GM12878 (cell line): ENCODE measurements around the gene APLP2. TPM values are rescaled to one million over a fixed set of nuclear protein-coding genes. Genes with fewer than 3 reads are reported as not detected.

Experiments
- ATAC-seq: fragments of 200-7000 bp; cut with Tn5 transposase; 3 replicates; pipeline ENCODE4 v1.9.1; 2020; ENCODE audit warnings: mild to moderate bottlenecking, moderate library complexity
- Bru-seq: library from RNA; stranded (reverse); fragments of 400-500 nt; gene quantifications from one replicate; lab custom pipeline; 2021; lab: Mats Ljungman, UMichigan
- BruChase-seq, 2 experiments: library from RNA; stranded (reverse); fragments of 400-500 nt; gene quantifications; one replicate each; lab custom pipeline; 2021; lab: Mats Ljungman, UMichigan
- BruUV-seq: library from RNA; stranded (reverse); fragments of 400-500 nt; replicated peaks from 2 replicates; lab custom pipeline; 2021; lab: Mats Ljungman, UMichigan
- CTCF ChIA-PET: fragments of 300-600 bp; sonication (Branson Sonifier 250); formaldehyde crosslinking; extraction: SDS; loops from one replicate; lab custom pipeline; 2021; ENCODE audit warnings: inconsistent platforms; lab: Yijun Ruan, JAX
- POLR2A ChIA-PET: fragments of 350-600 bp; formaldehyde crosslinking; extraction: SDS; loops from one replicate; lab custom pipeline; 2021; ENCODE audit warnings: inconsistent platforms; lab: Charles Lee
- RAD21 ChIA-PET: fragments of 300-600 bp; sonication (Branson Sonifier 250); formaldehyde crosslinking; loops from one replicate; lab custom pipeline; 2023; ENCODE audit warnings: antibody characterized with exemption; ENCODE audit not compliant: unreplicated experiment; lab: Charles Lee
- SMC1A ChIA-PET: fragments of 300-600 bp; sonication (Branson Sonifier 250); formaldehyde crosslinking; loops from one replicate; lab custom pipeline; 2023; ENCODE audit not compliant: unreplicated experiment, uncharacterized antibody; lab: Charles Lee
- DNase-seq: peaks from one replicate; pipeline ENCODE4 v3.0.0-alpha.2; 2011; ENCODE audit warnings: low read depth, low spot score
- FAIRE-seq: peaks from 3 replicates; lab custom pipeline; 2011; peaks lifted over from hg19 to GRCh38; lab: Jason Lieb, UNC
- H2AFZ ChIP-seq: 2 replicates; pipeline ENCODE4 v1.6.0; 2011; ENCODE audit warnings: low read depth, low read length, control low read depth; ENCODE audit not compliant: control insufficient read depth
- H3K27ac ChIP-seq: 2 replicates; pipeline ENCODE4 v1.5.1; 2011; ENCODE audit warnings: control low read depth; ENCODE audit not compliant: control insufficient read depth, insufficient read depth
- H3K27me3 ChIP-seq, 2 experiments: replicated peaks in 1 of 2; 2 replicates each; pipeline versions ENCODE4 v1.6.0 to v1.6.1; 2011; ENCODE audit warnings: low read length in 1 of 2; ENCODE audit not compliant: control insufficient read depth in 2 of 2, insufficient read depth in 2 of 2
- H3K36me3 ChIP-seq, 2 experiments: 2 replicates each; pipeline ENCODE4 v1.5.1; 2011; ENCODE audit warnings: low read length in 1 of 2; ENCODE audit not compliant: control insufficient read depth in 2 of 2, insufficient read depth in 2 of 2
- H3K4me1 ChIP-seq: 2 replicates; pipeline ENCODE4 v1.6.1; 2011; ENCODE audit warnings: mild to moderate bottlenecking, low read length, moderate library complexity, mixed read lengths; ENCODE audit not compliant: control insufficient read depth, insufficient read depth
- H3K4me2 ChIP-seq: 2 replicates; pipeline ENCODE4 v1.6.0; 2011; ENCODE audit warnings: control low read depth; ENCODE audit not compliant: control insufficient read depth, insufficient read depth
- H3K4me3 ChIP-seq: fragments of 200-600 bp; sonication (generic); 2 replicates; pipeline ENCODE4 v1.5.1; 2016
- H3K79me2 ChIP-seq: 2 replicates; pipeline ENCODE4 v1.6.0; 2011; ENCODE audit warnings: low read length; ENCODE audit not compliant: control insufficient read depth, insufficient read depth
- H3K9ac ChIP-seq: 2 replicates; pipeline ENCODE4 v1.8.0; 2011; ENCODE audit warnings: low read length, control low read depth, mixed read lengths; ENCODE audit not compliant: control insufficient read depth, insufficient read depth
- H3K9me3 ChIP-seq: replicated peaks from 3 replicates; pipeline ENCODE4 v1.5.1; 2011; ENCODE audit warnings: mild to moderate bottlenecking, low read length; ENCODE audit not compliant: control insufficient read depth, insufficient read depth
- H4K20me1 ChIP-seq: 2 replicates; pipeline ENCODE4 v1.6.0; 2011; ENCODE audit not compliant: control insufficient read depth, insufficient read depth
- BACH1 ChIP-seq: fragments of 450-650 bp; IDR thresholded peaks from 2 replicates; pipeline ENCODE4 v1.6.1; 2017; ENCODE audit warnings: mild to moderate bottlenecking, borderline replicate concordance
- EP300 ChIP-seq, 2 experiments: fragments of 150-350 bp in 1 of 2; IDR thresholded peaks; 2 replicates each; pipeline ENCODE4 v1.6.1; 2011 to 2012; ENCODE audit warnings: low read depth in 2 of 2, low read length in 2 of 2, borderline replicate concordance in 1 of 2, improper control_type of control experiment in 1 of 2, inconsistent platforms in 1 of 2; ENCODE audit not compliant: control insufficient read depth in 1 of 2
- FOS ChIP-seq: IDR thresholded peaks from 3 replicates; pipeline ENCODE4 v1.6.1; 2011; ENCODE audit warnings: borderline replicate concordance; ENCODE audit not compliant: insufficient read length; ENCODE audit errors: extremely low read depth
- HDAC6 ChIP-seq: fragments of 200-600 bp; sonication (generic); IDR thresholded peaks from one replicate; pipeline ENCODE4 v1.8.0; 2017; ENCODE audit warnings: antibody characterized with exemption; ENCODE audit not compliant: unreplicated experiment
- HDGF ChIP-seq: fragments of 450-650 bp; IDR thresholded peaks from 2 replicates; pipeline ENCODE4 v1.6.1; 2016; ENCODE audit warnings: antibody characterized with exemption
- NBN ChIP-seq: fragments of 450-650 bp; IDR thresholded peaks from 2 replicates; pipeline ENCODE4 v1.6.1; 2016
- NFYA ChIP-seq: IDR thresholded peaks from 2 replicates; pipeline ENCODE4 v1.6.1; 2011; ENCODE audit warnings: low read depth, mild to moderate bottlenecking, low read length, improper control_type of control experiment, borderline replicate concordance
- POLR2A ChIP-seq: IDR thresholded peaks from 2 replicates; pipeline ENCODE4 v1.6.1; 2011; ENCODE audit warnings: low read depth, mild to moderate bottlenecking, low read length
- POLR2AphosphoS5 ChIP-seq: IDR thresholded peaks from 2 replicates; pipeline ENCODE4 v1.6.1; 2011; ENCODE audit warnings: mild to moderate bottlenecking, low read length, inconsistent platforms
- RAD21 ChIP-seq: IDR thresholded peaks from 2 replicates; pipeline ENCODE4 v1.6.1; 2011; ENCODE audit warnings: mild to moderate bottlenecking, low read depth, low read length, moderate library complexity; ENCODE audit not compliant: insufficient read depth
- RAD51 ChIP-seq: fragments of 450-650 bp; IDR thresholded peaks from 2 replicates; pipeline ENCODE4 v1.6.1; 2016; ENCODE audit warnings: moderate library complexity, mild to moderate bottlenecking, inconsistent platforms
- RELA ChIP-seq: fragments of 450-650 bp; IDR thresholded peaks from 2 replicates; pipeline ENCODE4 v1.8.0; 2014; ENCODE audit warnings: borderline replicate concordance; ENCODE audit not compliant: partially characterized antibody
- REST ChIP-seq: IDR thresholded peaks from 2 replicates; pipeline ENCODE4 v1.6.1; 2012; ENCODE audit warnings: mild to moderate bottlenecking, low read depth, low read length
- SP1 ChIP-seq: IDR thresholded peaks from one replicate; pipeline ENCODE4 v1.6.1; 2011; ENCODE audit warnings: low read depth, low read length
- ZNF207 ChIP-seq: fragments of 450-650 bp; IDR thresholded peaks from 2 replicates; pipeline ENCODE4 v1.6.1; 2014; ENCODE audit warnings: antibody characterized with exemption, mild to moderate bottlenecking, borderline replicate concordance
- WGBS: methylation state at CpG from one replicate; pipeline ENCODE4 v1.1.6; 2016; ENCODE audit warnings: low lambda C conversion rate; ENCODE audit not compliant: insufficient replicate concordance, insufficient coverage; ENCODE audit errors: missing lambda C conversion rate; 5-methylcytosine and 5-hydroxymethylcytosine counted together
- in situ Hi-C: fragments of 300-500 bp; cut with MboI; formaldehyde crosslinking; loops from 9 replicates; pipeline ENCODE4 v1.14.3; 2018; ENCODE audit warnings: mixed read lengths
- intact Hi-C: fragments of 100-400 bp; cut with micrococcal nuclease; formaldehyde crosslinking; loops from one replicate; pipeline ENCODE4 v1.14.2; 2022; ENCODE audit not compliant: unreplicated experiment
- long read RNA-seq, 2 experiments: library from polyadenylated mRNA; unstranded; transcript quantifications; one replicate each; pipeline ENCODE4 v2.0.0, GENCODE V29; 2019 to 2020
- polyA minus RNA-seq, 3 experiments: library from RNA; depleted of rRNA, polyadenylated mRNA; stranded (reverse); fragments of >200 nt; gene quantifications; 2 replicates each; pipeline ENCODE4 v1.2.3, GENCODE V29; 2011
- polyA plus RNA-seq, 11 experiments: library from polyadenylated mRNA; depleted of rRNA in 4 of 11; unstranded in 6 of 11; stranded (reverse) in 5 of 11; fragments of >200 nt; fragmentation: Nextera tagmentation in 4 of 11; fragmentation: Illumina TruSeq in 1 of 11; extraction: Ambion mirVana in 4 of 11; extraction: Trizol in 1 of 11; gene quantifications; 1 replicate in 1 of 11; 2 replicates in 10 of 11; pipeline versions ENCODE4 v1.2.1 to v1.2.3, GENCODE V29; 2011 to 2016; ENCODE audit warnings: inconsistent platforms in 2 of 11, missing spikeins in 2 of 11, low read depth in 1 of 11
- total RNA-seq, 4 experiments: library from RNA; depleted of rRNA in 3 of 4; stranded (reverse); fragments of >200 nt in 3 of 4; fragmentation: Illumina TruSeq in 1 of 4; extraction: Trizol in 1 of 4; gene quantifications; 2 replicates each; pipeline versions ENCODE4 v1.2.1 to v1.2.3, GENCODE V29; 2013 to 2021
- TF ChIP-seq, protein P1 (sequence below): fragments of 450-650 bp; IDR thresholded peaks from 2 replicates; pipeline ENCODE4 v1.6.1; 2014; ENCODE audit warnings: mild to moderate bottlenecking

APLP2 gene
- 21.8 and 22.1 TPM in 2 replicates for total RNA-seq (2013; cell fraction: nucleolus; rRNA removed)
- total RNA-seq (2014; rRNA removed) (17.7 and 18.2 TPM in 2 replicates), total RNA-seq (2014; rRNA removed; fragmentation: Illumina TruSeq; extraction: Trizol) (15.9 and 17.1 TPM in 2 replicates), total RNA-seq (2021) (23.7 and 28.1 TPM in 2 replicates), polyA plus RNA-seq (2011; rRNA removed) (33.7 and 38.8 TPM in 2 replicates), polyA plus RNA-seq (2014; fragmentation: Illumina TruSeq; extraction: Trizol) (22.4 and 24.2 TPM in 2 replicates), polyA plus RNA-seq (2014; fragmentation: Nextera tagmentation; extraction: Ambion mirVana) (1 to 10 TPM; 2.3 to 4.6 TPM), polyA plus RNA-seq (2014; rRNA removed) (18.3 and 18.5 TPM in 2 replicates), polyA plus RNA-seq (2016; fragmentation: Nextera tagmentation; extraction: Ambion mirVana) (10 to 100 TPM; 28.2 to 29.3 TPM), polyA minus RNA-seq (2011; rRNA and poly(A)+ RNA removed) (18.9 and 41.3 TPM in 2 replicates), Bru-seq, nascent RNA (percentile 53 among the genes with signal in this experiment), BruChase-seq, experiment 1, labeled RNA remaining after a 6-hour chase (percentile 62 among the genes with signal in this experiment), BruChase-seq, experiment 2, labeled RNA remaining after a 2-hour chase (percentile 58 among the genes with signal in this experiment)
- 14.5 TPM for polyA plus RNA-seq (2011; ENCODE audit: low read depth)
- 19.2 and 22.2 TPM in 2 replicates for polyA plus RNA-seq (2011; cell fraction: cytosol; rRNA removed)
- polyA plus RNA-seq (2011; cell fraction: nucleus; rRNA removed), result 20.6 and 26.6 TPM in 2 replicates
- polyA plus RNA-seq (2012), result 18.2 and 20.6 TPM in 2 replicates
- polyA minus RNA-seq (2011; cell fraction: cytosol; rRNA and poly(A)+ RNA removed), result 6.7 and 7.9 TPM in 2 replicates
- 5.7 and 8.2 TPM in 2 replicates for polyA minus RNA-seq (2011; cell fraction: nucleus; rRNA and poly(A)+ RNA removed)
- long read RNA-seq, experiment 1, transcript APLP2-203 (17 exons, 3,270 nt), result major isoform, 5 of 18 reads
- long read RNA-seq, experiment 1, partial matches to known transcripts, result 7 of 18 reads
- long read RNA-seq, experiment 1, other reads (novel, unspliced or antisense), result 0 of 18 reads
- long read RNA-seq, experiment 2, transcript APLP2-203 (17 exons, 3,270 nt), result major isoform, 7 of 44 reads
- long read RNA-seq, experiment 2, transcript APLP2-210 (16 exons, 2,530 nt), result minor isoform, 6 of 44 reads
- long read RNA-seq, experiment 2, partial matches to known transcripts, result 22 of 44 reads
- long read RNA-seq, experiment 2, other reads (novel, unspliced or antisense), result 6 of 44 reads

GRCh38 chr11:130069659-130070108 is at the start of gene APLP2:
Gene APLP2 (plus strand): TSS chr11:130069894. CDS start chr11:130069978, 84 bp downstream.
- Histone ChIP-seq H3K27me3 (peaks cover 0 to 4% of the 10 kb centered on the region in 2 experiments; a peak in 1 of 4 replicates), H3K4me2 (peak within 1 kb of the TSS; percentile 89), H4K20me1 (no peaks in the 10 kb centered on the region), H3K9me3 (no peaks in the 10 kb centered on the region), H3K4me1 (no peaks in the 10 kb centered on the region), H2AFZ (peak within 1 kb of the TSS; percentile 86), H3K27ac (no peak within 1 kb of the TSS), H3K4me3 (peak within 1 kb of the TSS; percentile 76), H3K79me2 (no peaks in the 10 kb centered on the region), H3K9ac (peak within 1 kb of the TSS; percentile 67), H3K36me3 (no peaks in the 10 kb centered on the region)
- FAIRE-seq, result no peak
- no TSS peak for BruUV-seq
- ChIA-PET RAD21 (no interaction called here), CTCF (interaction anchor here (1.4 kb wide), 1 partner anchor 9 kb away, joined by 4 read pairs; no protein-coding TSS in a partner anchor), SMC1A (interaction anchor here (0.9 kb wide), 1 partner anchor 90 kb away, joined by 3 read pairs; no protein-coding TSS in a partner anchor), POLR2A (no interaction called here)
- DNase-seq, result peak; percentile 75
- peak; percentile 93 for ATAC-seq
- in situ Hi-C loops (no loop called here), intact Hi-C loops (loop anchor here (1.0 to 5.0 kb wide), 3 partner anchors 63 to 147 kb away; partner anchors contain the start of gene PRDM10)
- under 1% methylated on average over 29 of the region's 51 CpGs for WGBS
- 0 out of 2 replicates have a peak, but pooled peaks have one; percentile 17 for TF ChIP-seq NBN
- peak; percentile 97 for TF ChIP-seq POLR2A
- no peak for TF ChIP-seq RAD51
- 0 out of 2 replicates have a peak, but pooled peaks have one; percentile 53 for TF ChIP-seq HDGF
- TF ChIP-seq HDAC6, result peak; percentile 39
- no peak for TF ChIP-seq NFYA
- TF ChIP-seq, protein P1, sequence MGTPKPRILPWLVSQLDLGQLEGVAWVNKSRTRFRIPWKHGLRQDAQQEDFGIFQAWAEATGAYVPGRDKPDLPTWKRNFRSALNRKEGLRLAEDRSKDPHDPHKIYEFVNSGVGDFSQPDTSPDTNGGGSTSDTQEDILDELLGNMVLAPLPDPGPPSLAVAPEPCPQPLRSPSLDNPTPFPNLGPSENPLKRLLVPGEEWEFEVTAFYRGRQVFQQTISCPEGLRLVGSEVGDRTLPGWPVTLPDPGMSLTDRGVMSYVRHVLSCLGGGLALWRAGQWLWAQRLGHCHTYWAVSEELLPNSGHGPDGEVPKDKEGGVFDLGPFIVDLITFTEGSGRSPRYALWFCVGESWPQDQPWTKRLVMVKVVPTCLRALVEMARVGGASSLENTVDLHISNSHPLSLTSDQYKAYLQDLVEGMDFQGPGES, result no peak
- no peak for TF ChIP-seq RAD21
- 0 out of 2 replicates have a peak, but pooled peaks have one; percentile 49 for TF ChIP-seq REST
- TF ChIP-seq EP300 (IDR thresholded peaks at IDR 0.05; ENCODE audit: borderline replicate concordance in 1 of 2, control insufficient read depth in 1 of 2, low read depth in 2 of 2, low read length in 2 of 2), result no peak
- TF ChIP-seq SP1, result peak; percentile 87
- 0 out of 2 replicates have a peak, but pooled peaks have one; percentile 32 for TF ChIP-seq BACH1
- TF ChIP-seq RELA, result peak; percentile 67
- peak; percentile 16 for TF ChIP-seq FOS
- peak; percentile 90 for TF ChIP-seq POLR2AphosphoS5
- no peak for TF ChIP-seq ZNF207
